ENCODE measurements around the gene SOX6.

GRCh38 chr11:16286095-16286494 is 70.3 kb downstream of the SOX6 start:
- TF ChIP-seq, protein P1, sequence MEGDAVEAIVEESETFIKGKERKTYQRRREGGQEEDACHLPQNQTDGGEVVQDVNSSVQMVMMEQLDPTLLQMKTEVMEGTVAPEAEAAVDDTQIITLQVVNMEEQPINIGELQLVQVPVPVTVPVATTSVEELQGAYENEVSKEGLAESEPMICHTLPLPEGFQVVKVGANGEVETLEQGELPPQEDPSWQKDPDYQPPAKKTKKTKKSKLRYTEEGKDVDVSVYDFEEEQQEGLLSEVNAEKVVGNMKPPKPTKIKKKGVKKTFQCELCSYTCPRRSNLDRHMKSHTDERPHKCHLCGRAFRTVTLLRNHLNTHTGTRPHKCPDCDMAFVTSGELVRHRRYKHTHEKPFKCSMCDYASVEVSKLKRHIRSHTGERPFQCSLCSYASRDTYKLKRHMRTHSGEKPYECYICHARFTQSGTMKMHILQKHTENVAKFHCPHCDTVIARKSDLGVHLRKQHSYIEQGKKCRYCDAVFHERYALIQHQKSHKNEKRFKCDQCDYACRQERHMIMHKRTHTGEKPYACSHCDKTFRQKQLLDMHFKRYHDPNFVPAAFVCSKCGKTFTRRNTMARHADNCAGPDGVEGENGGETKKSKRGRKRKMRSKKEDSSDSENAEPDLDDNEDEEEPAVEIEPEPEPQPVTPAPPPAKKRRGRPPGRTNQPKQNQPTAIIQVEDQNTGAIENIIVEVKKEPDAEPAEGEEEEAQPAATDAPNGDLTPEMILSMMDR (IDR thresholded peaks at IDR 0.05): no peak
- no peak for TF ChIP-seq POLR2A (IDR thresholded peaks at IDR 0.05)

Measured in prostate gland (tissue), 2 donors.